Measurements from ENCODE around the gene NEDD4L.
"Not testable (repeated sequence)": the region's sequence is repeated elsewhere in the genome, so short reads cannot be mapped to it uniquely, and the experiment has no call there.

The NEDD4L gene

DNA sequence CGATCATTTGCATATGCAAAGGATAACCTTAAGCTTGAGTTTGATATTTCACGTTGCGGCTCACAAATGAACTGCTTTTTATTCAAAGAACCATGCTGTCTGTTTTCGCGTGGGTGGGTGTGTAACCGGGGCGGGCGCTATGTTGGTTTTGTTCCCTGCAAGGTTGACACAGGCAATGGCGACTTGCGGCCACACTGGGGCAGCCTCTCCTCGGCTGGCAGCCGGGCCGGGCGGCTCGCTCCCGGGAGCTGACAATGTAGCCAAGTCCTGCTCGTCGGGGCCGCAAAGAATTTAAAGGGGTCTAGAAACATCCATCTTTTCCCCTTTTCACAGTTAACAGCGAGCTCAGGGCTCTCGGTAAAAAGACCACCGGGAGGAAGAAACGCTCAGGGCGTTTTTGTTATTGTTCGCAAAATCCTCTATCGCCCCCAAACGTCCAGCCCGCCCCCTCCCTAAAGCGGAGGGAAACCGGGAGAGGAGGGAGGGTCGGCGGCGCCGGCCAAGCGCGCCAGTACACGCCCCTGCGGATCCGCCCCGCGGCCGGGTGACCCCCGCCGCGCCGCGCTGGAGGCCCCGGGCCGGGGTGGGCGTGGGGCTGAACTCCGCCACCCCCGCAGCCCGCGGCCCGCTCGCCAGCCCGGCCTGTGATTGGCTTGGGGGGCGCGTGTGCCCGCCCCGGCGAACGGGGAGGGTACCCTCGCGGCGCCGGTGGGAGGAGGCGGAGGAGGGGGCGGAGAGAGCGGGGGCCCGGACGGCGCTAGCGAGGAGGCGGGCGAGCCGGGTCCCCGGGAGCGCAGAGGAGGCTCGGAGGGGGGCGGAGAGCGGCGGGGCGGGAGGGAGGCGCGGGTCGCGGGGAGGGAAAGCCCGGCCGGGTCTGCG, at the start of gene NEDD4L:
TSS of gene NEDD4L (plus strand) at position 736 of the 879 bp plus-strand sequence. CDS start 435 bp downstream, outside the sequence.
- peak; percentile 72 to 77 (median 73) for DNase-seq (ENCODE audit: low read depth in 3 of 3)

GRCh38 chr18:57995331-57995730, 48.7 kb upstream of the NEDD4L start:
- no peak for DNase-seq (ENCODE audit: low read depth in 3 of 3)

GRCh38 chr18:57996894-57997293, 47.1 kb upstream of the NEDD4L start:
- DNase-seq (ENCODE audit: low read depth in 3 of 3) = not testable (repeated sequence)

DNA sequence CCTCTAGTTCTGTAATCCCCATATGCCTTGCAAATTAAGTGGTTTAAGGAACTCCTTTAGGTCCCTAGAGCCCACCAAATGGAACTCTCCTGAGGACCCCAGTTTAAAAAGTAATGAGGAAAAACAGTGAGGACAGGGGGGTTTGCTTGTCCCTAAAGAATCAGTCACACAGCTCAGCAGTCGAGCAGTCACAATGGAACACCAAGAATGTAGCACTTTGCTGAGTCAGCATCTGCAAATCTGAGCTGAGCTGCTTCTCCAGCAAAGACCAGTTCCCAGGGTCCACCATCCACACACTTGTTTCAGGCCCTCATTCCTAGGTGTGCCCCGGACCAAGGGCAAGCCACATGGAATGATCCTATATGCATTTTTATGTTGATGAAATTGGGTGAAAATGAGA, 46.2 kb upstream of the NEDD4L start:
- no peak for DNase-seq (ENCODE audit: low read depth in 3 of 3)

DNA sequence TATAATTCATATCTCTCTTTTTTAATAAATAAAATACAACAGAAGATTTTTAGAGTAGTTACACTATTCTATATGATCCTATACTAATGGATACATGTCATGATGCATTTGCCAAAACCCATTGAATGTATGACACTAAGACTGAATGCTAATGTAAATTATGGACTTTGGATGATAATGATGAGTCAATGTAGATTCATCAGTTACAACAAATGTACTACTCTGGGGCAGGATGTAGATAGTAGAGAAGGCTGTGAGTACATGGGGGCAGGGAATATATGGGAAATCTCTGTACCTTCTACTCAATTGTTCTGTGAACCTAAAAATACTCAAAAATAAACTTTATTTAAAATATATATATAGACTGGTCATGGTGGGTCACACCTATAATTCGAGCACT, 45.6 kb upstream of the NEDD4L start:
- DNase-seq (ENCODE audit: low read depth in 3 of 3) = no peak

GRCh38 chr18:58004317-58004716, 39.7 kb upstream of the NEDD4L start:
- no peak for DNase-seq (ENCODE audit: low read depth in 3 of 3)

- no peak for DNase-seq (ENCODE audit: low read depth in 3 of 3)
Measured at GRCh38 chr18:58005011-58005410, 39.0 kb upstream of the NEDD4L start.

GRCh38 chr18:58005885-58006523, 38.0 kb upstream of the NEDD4L start:
- no peak for DNase-seq (ENCODE audit: low read depth in 3 of 3)

- no peak for DNase-seq (ENCODE audit: low read depth in 3 of 3)
Measured at GRCh38 chr18:58009166-58009565, 34.9 kb upstream of the NEDD4L start.

DNA sequence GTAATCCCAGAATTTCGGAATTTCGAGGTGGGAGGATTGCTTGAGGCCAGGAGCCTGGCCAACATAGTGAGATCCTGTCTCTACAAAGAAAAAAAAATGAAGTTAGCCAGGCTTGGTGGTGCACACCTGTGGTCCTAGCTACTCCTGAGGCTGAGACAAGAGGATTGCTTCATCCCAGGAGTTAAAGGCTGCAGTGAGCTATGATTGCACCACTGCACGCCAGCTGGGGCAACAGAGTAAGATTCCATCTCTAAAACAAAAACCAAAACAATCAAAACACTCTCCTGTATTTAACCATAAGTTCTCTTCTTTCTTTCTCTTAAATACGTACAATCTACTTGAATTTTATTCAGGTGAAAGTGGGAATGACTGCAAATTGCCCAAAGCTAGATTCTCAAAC, 33.8 kb upstream of the NEDD4L start:
- DNase-seq (ENCODE audit: low read depth in 3 of 3) = no peak

DNA sequence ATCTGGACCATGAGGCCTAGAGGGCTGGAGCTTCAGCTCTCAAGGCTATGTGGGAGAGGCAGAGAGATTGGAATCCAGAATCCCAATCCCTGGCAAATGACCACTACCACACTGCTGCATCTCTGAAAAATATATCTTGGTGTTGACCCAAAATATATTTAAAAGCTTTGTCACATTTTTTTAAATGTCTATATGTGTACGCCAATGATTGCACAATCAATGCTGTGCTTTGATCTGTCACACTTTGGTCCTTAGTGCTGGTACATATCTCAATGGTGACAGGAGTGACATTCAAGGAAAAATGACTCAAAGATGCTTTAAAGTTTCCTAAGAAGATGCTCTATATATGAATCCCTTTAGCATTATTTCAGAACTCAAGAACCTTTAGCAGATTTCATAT, 31.7 kb upstream of the NEDD4L start:
- no peak for DNase-seq (ENCODE audit: low read depth in 3 of 3)

DNA sequence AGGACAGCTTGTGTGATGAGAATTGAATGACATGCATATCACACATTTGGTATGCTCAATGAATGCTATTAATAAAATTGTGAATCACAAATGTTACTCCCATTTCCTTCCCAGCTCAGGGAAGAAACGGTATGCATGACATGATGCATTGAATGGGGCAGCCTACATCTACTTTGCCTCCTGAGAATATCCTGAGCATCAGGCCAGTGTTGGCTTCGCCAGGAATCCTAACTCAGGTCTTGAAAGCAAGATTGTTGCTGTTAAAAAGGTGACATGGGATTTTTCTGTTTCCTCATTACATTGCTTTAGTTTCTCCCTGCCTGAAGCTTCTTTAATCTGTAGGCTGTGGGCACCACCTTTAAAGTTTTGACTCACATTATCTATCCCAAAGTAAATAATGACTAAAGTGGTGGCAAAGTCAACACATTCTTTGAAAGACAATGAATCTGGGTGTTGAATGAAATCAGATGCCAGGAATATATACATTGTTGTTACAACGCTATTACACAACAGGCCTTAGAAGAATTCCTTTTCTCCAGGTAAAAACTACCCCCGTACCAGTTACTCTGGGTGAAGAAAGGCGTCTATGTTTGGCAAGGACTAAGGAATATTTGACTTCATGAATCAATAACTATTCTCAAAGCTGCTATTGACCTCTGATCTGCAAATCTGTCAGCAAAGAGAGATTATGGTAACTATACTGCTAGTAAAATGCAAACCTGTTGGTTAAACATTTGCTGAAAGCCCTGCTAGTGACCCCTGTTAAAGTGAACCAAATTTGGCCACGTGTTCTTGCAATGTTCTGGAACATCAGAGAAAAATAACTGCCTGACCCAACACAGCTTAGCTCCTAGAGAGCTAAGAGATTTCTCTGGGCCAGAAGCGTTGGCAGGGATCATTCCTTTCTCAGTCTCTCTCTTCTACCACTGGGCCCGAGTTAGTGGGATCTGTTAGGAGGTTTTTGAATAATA, 30.5 kb upstream of the NEDD4L start:
- DNase-seq (ENCODE audit: low read depth in 3 of 3) = no peak

DNA sequence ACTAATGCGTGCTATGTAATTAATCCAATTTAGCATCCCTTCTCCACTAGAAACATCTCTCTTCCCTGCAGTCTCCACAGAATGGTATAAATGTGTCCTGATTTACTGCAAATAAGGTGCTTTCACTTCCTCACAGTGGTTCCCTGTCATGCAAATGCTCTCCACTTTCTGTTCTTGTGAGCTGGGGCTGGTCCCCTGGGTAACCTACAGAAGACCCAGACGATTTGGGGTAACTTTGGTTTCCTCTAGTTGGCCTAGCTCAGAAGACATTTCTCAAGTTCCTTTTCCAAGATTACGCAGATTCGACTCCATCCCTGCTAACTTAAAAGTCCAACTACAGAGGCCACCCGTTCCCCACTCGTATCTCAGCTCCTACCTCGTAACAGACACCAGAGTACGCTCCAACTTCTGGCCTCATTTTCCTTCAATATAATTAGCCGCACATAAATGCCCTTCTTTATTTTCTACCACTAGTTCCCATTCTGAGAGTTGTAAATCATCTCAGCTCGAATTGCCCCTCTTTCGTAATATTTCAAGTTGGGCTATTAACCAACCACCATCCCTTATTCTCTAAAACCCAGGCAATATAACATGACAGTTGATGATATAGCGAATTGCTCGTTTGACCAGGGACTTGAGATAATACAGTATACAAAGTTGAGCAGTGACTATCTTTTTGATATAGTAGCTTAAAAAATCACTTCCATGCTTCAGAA, 28.8 kb upstream of the NEDD4L start:
- DNase-seq (ENCODE audit: low read depth in 3 of 3) = no peak

- DNase-seq (ENCODE audit: low read depth in 3 of 3) = no peak
Measured at GRCh38 chr18:58017267-58017666, 26.8 kb upstream of the NEDD4L start.

DNA sequence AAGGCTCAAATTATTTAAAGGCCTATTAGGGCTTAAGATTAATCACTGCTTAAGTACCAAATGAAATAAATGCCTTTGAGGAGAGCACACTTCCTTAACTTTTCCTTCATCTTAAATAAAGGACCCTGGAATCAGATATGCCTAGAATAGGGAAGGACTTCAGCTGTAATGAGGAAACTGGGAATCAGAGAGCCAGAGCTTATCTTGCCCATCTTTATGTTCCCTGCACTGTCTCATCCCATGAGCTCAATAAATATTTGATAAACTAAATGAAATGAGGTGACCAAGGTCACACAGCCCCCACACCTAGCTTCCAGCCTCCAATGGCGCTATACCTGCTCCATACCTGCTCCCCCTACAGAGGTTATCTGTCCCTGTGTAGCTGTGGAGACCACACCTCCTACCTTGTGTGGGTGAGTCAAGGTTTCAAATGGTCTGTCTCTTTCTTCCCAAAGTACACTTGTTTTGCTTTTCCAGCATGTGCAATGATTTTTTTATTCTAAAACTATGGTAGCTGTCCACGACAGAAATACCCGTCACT, 23.4 kb upstream of the NEDD4L start:
- DNase-seq (ENCODE audit: low read depth in 3 of 3) = no peak

DNA sequence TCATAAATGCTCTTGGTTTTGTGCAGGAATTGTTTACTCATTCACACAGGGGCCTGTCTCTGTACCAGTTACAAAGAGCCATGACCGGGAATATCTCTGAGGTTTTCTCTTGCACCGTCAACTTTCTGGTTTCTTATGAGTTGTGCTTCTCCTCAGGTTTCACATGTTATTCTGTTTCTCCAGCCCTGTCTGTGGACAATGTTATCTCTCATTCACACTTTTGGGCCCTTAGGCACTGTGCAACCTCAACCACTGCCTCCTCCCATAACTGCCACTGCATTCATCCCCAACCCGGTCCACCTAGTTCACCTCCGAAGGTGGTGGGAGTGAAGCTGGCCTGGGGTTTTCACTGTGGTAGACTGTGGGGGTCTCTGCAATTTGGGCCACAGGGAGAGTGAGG, 22.5 kb upstream of the NEDD4L start:
- DNase-seq (ENCODE audit: low read depth in 3 of 3) = no peak

- DNase-seq (ENCODE audit: low read depth in 3 of 3) = no peak
Measured at GRCh38 chr18:58023108-58023507, 20.9 kb upstream of the NEDD4L start.

DNA sequence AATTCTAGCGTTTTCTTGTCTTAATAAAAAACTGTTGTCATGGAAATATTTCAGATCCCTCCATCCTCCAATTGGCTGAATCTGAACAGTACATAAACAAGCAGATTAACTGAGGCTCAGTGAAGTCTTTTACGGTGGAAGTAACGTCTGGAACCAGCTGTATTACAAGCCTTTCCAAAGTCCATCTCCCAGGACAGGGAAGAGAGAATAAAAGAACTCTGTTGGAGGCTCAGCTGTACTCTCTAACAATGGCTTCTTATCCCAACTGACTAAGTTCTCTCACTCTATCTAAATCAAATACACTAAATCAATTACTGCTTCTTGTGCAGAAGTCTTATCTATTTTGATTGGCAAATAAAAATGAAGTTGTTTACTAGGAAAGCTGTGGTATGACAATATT, 19.9 kb upstream of the NEDD4L start:
- DNase-seq (ENCODE audit: low read depth in 3 of 3) = no peak

- DNase-seq (ENCODE audit: low read depth in 3 of 3) = no peak
Measured at GRCh38 chr18:58025205-58025604, 18.8 kb upstream of the NEDD4L start.

- DNase-seq (ENCODE audit: low read depth in 3 of 3) = no peak
Measured at GRCh38 chr18:58025733-58026132, 18.3 kb upstream of the NEDD4L start.

- no peak for DNase-seq (ENCODE audit: low read depth in 3 of 3)
Measured at GRCh38 chr18:58026395-58026794, 17.6 kb upstream of the NEDD4L start.
